SU-DHL-6 (cell line): ENCODE results near the gene NSMCE4A.

Experiments used
- CTCF ChIP-seq: fragments of 200-600 bp; sonication (generic); IDR thresholded peaks from one replicate; pipeline ENCODE4 v1.5.1; 2017; ENCODE audit warnings: antibody characterized with exemption, mild to moderate bottlenecking, low read length, moderate library complexity; ENCODE audit not compliant: insufficient read depth, poor library complexity, severe bottlenecking
- EZH2phosphoT487 ChIP-seq: fragments of 200-600 bp; sonication (generic), shearing (Covaris generic); conservative IDR thresholded peaks from 2 replicates; pipeline ENCODE4 v1.6.1; 2018; ENCODE audit warnings: mild to moderate bottlenecking, antibody characterized with exemption, low read length, moderate library complexity, mixed read lengths

- no peak for TF ChIP-seq CTCF
- TF ChIP-seq EZH2phosphoT487, result no peak
These were observed 13.6 kb downstream of the NSMCE4A start for GRCh38 chr10:121961456-121961855.
